GM21360 (cell line): ENCODE measurements around the gene ZNF385D.

ENCODE experiments used
- ATAC-seq: cut with Tn5 transposase; IDR thresholded peaks from one replicate; pipeline ENCODE4 v1.9.1; 2021; ENCODE audit warnings: mild to moderate bottlenecking, moderate library complexity; ENCODE audit not compliant: unreplicated experiment

Gene ZNF385D

DNA sequence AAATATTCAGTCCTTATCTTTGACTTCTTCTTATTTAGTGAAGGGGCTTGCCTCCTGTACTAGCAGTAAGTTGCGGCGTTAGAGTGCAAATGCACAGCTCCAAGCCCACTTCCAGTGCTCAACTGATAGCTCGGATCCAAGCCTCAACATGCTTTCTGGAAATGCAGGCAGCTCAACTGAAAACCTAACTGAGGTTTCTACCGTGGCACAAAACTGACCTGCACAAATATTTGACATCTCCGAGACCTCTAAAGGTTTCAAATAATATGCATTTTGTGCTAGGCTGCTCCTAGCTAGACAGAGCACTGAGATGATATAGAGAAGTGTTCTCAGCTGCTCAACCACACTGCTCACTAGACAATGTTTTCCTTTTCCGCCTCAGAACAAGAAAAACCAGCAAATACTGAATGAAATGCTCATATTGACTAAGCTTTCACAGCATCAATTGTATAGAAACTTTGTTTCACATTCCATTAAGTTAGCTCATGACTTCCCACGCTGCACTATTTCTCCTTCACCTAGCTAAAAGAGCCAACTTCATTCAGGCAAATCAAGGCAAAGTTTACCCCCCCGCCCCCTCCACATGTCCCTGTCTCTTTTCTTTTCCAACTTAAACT is 822 bp downstream of the ZNF385D start:
- ATAC-seq = no peak

GRCh38 chr3:21747966-21748555 is 2.9 kb downstream of the ZNF385D start:
- no peak for ATAC-seq

GRCh38 chr3:21747376-21747775 is 3.6 kb downstream of the ZNF385D start:
- ATAC-seq = no peak

- ATAC-seq = no peak
Observed at GRCh38 chr3:21745966-21746365, 5.0 kb downstream of the ZNF385D start.

- no peak for ATAC-seq
Observed at GRCh38 chr3:21744793-21745192, 6.2 kb downstream of the ZNF385D start.

DNA sequence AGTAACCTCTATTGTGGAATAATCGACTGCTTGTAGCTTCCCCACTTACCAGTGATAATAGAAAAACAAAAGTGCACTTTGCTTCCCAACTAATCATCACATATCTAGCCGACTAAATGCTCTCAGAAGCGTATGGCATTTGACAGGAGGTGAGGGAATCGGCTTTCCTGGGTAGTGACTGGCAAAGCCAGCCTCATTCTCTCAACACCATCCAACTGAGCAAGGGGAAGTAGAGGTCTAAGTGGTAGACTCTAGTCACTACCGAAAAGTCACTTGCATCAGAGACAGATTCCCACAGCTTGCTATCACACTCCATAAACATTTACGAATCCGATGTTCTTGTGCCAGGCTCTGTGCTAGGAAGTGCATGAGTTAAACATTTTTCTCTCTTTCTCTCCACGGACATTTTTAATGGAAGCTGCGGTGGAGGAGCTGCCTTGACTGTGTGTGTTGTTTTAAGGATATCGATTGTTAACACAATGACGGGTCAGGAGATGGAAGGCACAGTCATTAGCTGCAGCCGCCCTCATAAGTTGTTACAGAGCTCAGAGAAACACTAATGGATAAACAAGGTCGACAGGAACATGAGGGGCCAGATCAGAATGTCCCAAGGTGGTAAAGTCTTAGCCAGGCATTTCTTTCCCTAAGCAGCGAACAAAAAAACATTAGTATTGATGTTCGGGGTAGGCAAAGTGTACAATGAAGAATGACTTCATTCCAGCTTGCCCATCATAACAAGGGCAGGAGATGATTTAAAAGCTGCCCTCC is 11.9 kb downstream of the ZNF385D start:
- no peak for ATAC-seq

DNA sequence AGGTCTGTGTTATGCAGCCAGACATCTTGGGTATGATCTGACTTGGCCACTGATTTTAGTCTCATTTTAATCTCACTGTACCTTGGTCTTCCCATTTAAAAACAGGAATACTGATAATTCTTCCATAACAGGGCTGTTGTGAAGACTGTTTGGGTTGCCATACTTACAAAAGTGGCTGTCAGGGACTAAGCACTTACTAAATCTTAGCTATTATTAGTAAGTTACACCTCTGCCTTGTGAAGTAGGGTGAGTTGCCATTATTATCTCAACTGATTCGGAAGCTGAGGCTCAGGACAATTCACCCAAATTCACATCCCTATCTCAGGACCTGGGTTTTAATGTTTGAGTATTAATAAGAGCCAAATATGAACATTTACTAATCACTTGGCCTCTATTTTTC is 12.7 kb downstream of the ZNF385D start:
- ATAC-seq = no peak

DNA sequence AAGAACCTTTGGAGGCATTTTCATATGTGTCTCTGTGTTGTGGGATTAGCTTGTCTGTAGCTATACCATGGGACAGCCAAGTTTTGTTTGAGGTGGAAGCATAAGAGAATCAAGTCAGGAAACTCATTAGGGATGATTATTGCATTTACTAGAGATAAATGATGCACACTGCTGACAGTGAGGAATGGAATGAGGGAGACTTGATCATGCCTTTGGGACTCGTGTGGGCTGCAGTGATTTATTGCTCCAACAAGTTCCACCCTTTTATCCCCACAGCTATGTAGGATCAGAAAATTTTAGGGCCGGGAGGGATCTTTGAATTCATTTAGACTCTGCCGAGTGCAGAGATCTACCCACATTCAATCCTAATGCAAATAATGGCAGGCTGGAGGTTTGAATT is 16.3 kb downstream of the ZNF385D start:
- ATAC-seq = no peak

- no peak for ATAC-seq
Observed at GRCh38 chr3:21729888-21730459, 21.0 kb downstream of the ZNF385D start.

GRCh38 chr3:21729331-21729730 is 21.7 kb downstream of the ZNF385D start:
- ATAC-seq = no peak

DNA sequence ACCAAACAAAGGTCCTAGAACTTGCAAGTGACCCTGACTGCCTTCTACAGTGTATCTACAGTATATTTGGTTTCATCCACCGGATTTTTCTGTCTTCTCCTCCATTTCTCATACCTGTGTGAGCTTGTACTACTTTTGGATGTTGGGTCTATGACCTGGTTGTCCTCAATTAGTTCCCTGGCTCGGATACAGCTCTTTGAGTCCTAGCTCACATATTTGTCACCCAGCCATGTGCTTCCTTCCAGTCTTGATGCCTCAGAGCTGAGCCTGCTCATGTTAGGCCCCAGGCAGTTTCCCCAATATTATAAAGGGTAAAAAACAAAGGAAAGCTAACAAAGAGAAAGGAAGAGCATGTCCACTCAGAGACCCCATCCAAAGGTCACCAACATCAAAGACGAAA is 28.2 kb downstream of the ZNF385D start:
- ATAC-seq = no peak

DNA sequence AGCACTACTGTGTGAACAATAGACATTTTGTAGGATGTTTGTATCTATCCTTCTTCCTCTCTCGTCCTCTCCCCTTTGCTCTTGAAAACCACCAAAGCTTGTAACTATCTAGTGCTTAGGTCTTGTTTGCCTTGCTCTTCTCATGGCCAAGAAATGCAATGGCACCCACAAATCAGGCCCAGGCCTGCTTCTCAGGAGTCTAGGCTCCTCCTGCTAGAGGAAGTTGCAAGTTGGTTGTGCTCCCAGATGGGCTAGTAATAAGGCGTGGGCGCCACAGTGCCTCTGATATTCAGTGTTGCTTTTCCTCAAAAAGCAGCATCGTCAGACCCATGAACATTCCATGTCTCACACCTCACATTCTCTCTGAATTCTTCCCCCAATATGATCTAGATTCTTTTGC is 28.7 kb downstream of the ZNF385D start:
- no peak for ATAC-seq

- no peak for ATAC-seq
Observed at GRCh38 chr3:21718943-21719591, 31.9 kb downstream of the ZNF385D start.

GRCh38 chr3:21718161-21718765 is 32.7 kb downstream of the ZNF385D start:
- no peak for ATAC-seq

- ATAC-seq = no peak
Observed at GRCh38 chr3:21715662-21716061, 35.3 kb downstream of the ZNF385D start.

- ATAC-seq = no peak
Observed at GRCh38 chr3:21705769-21706168, 45.2 kb downstream of the ZNF385D start.

DNA sequence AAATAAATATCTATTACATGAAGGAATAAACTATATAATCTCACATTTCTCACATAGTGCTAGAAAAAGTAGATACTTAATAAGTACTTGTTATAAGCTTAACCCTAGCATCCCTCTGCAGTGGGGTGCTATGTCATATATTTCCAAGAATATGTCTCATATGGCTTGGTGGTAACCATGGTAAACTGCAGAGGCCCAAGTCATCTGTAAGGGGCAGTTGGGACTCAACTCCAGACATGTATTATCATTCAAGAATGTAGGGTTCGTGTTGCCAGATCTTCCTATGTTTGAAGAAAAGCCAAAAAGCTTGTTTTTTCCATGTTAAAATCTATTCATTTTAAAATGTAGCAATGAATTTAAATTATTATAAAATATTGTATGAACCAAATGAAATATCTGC is 46.2 kb downstream of the ZNF385D start:
- ATAC-seq = no peak

DNA sequence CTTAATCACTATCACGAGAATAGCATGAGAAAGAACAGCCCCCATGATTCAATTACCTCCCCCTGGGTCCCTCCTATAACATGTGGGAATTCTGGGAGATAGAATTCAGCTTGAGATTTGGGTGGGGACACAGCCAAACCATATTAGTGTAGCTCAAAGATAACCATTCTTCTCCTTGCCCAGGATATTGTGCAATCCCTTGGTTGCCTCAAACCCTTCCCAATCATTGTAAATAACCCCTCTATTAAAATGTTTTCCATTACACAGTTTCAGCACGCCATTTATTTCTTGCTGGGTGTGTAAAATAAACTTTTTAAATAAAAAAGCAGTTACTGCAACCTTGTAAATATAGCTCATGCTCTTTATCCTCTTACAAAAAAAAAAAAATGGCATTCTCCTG is 47.7 kb downstream of the ZNF385D start:
- no peak for ATAC-seq

GRCh38 chr3:21697707-21698106 is 53.3 kb downstream of the ZNF385D start:
- no peak for ATAC-seq

DNA sequence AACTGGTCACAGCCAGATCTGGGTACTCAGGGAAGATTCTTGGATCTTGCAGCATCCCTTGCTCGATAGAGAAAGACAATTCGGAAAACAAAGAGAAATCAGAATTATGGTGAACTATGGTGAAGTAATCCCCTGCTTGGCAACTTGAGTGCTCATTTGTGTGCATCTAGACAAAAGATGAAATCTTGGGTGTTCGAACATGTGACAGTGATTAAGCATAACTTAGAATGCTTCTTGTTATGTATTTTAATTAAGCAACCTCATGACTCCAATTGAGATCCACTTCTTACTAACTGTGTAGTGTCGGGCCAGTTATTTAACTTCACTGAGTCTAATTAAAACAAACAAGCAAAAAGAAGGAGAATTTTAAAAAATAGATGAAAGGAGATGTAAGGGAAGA is 56.5 kb downstream of the ZNF385D start:
- no peak for ATAC-seq

GRCh38 chr3:21691036-21691435 is 60.0 kb downstream of the ZNF385D start:
- ATAC-seq = no peak
